A204.1 (cell line): ENCODE data around the gene RAPGEF2.

ENCODE experiments used
- FAIRE-seq: peaks from 2 replicates; lab custom pipeline; 2012; peaks lifted over from hg19 to GRCh38; lab: Jason Lieb, UNC

RAPGEF2 gene

GRCh38 chr4:159134429-159134828 lies 31.6 kb downstream of the RAPGEF2 start:
- FAIRE-seq, result no peak

GRCh38 chr4:159137176-159137575 lies 34.3 kb downstream of the RAPGEF2 start:
- no peak for FAIRE-seq

- no peak for FAIRE-seq
Observed at GRCh38 chr4:159138436-159138835, 35.6 kb downstream of the RAPGEF2 start.

GRCh38 chr4:159141193-159141592 lies 38.3 kb downstream of the RAPGEF2 start:
- FAIRE-seq, result no peak

- no peak for FAIRE-seq
Observed at GRCh38 chr4:159142241-159142640, 39.4 kb downstream of the RAPGEF2 start.

GRCh38 chr4:159142681-159143384 lies 40.0 kb downstream of the RAPGEF2 start:
- no peak for FAIRE-seq

- no peak for FAIRE-seq
Observed at GRCh38 chr4:159143687-159144086, 40.8 kb downstream of the RAPGEF2 start.

GRCh38 chr4:159144112-159144694 lies 41.3 kb downstream of the RAPGEF2 start:
- no peak for FAIRE-seq

- no peak for FAIRE-seq
Observed at GRCh38 chr4:159145318-159145991, 42.6 kb downstream of the RAPGEF2 start.

GRCh38 chr4:159145992-159146330 lies 43.1 kb downstream of the RAPGEF2 start:
- no peak for FAIRE-seq

GRCh38 chr4:159146488-159146887 lies 43.6 kb downstream of the RAPGEF2 start:
- FAIRE-seq, result no peak

GRCh38 chr4:159148441-159148840 lies 45.6 kb downstream of the RAPGEF2 start:
- FAIRE-seq, result no peak

- no peak for FAIRE-seq
Observed at GRCh38 chr4:159149666-159150065, 46.8 kb downstream of the RAPGEF2 start.

GRCh38 chr4:159150396-159150795 lies 47.5 kb downstream of the RAPGEF2 start:
- no peak for FAIRE-seq

GRCh38 chr4:159150821-159151390 lies 48.0 kb downstream of the RAPGEF2 start:
- FAIRE-seq, result no peak

GRCh38 chr4:159151689-159152088 lies 48.8 kb downstream of the RAPGEF2 start:
- no peak for FAIRE-seq

- no peak for FAIRE-seq
Observed at GRCh38 chr4:159152181-159152580, 49.3 kb downstream of the RAPGEF2 start.

GRCh38 chr4:159153669-159154068 lies 50.8 kb downstream of the RAPGEF2 start:
- no peak for FAIRE-seq

- no peak for FAIRE-seq
Observed at GRCh38 chr4:159155119-159155518, 52.2 kb downstream of the RAPGEF2 start.

- no peak for FAIRE-seq
Observed at GRCh38 chr4:159158083-159158617, 55.3 kb downstream of the RAPGEF2 start.

GRCh38 chr4:159158985-159159384 lies 56.1 kb downstream of the RAPGEF2 start:
- no peak for FAIRE-seq

- FAIRE-seq, result no peak
Observed at GRCh38 chr4:159159611-159160010, 56.7 kb downstream of the RAPGEF2 start.

GRCh38 chr4:159160242-159160641 lies 57.4 kb downstream of the RAPGEF2 start:
- no peak for FAIRE-seq
